Stimulated activated CD8-positive, alpha-beta memory T cell treated with anti-CD3 and anti-CD28 coated beads, Interleukin-15, amount 100 ng/mL, for 4 hours (primary cell): ENCODE measurements around the gene MRGPRD.

Experiments used
- DNase-seq, 2 donors: peaks; one replicate each; pipeline ENCODE4 v3.0.0-alpha.2; 2020; ENCODE audit warnings: low read depth in 2 of 2

The MRGPRD gene

DNA sequence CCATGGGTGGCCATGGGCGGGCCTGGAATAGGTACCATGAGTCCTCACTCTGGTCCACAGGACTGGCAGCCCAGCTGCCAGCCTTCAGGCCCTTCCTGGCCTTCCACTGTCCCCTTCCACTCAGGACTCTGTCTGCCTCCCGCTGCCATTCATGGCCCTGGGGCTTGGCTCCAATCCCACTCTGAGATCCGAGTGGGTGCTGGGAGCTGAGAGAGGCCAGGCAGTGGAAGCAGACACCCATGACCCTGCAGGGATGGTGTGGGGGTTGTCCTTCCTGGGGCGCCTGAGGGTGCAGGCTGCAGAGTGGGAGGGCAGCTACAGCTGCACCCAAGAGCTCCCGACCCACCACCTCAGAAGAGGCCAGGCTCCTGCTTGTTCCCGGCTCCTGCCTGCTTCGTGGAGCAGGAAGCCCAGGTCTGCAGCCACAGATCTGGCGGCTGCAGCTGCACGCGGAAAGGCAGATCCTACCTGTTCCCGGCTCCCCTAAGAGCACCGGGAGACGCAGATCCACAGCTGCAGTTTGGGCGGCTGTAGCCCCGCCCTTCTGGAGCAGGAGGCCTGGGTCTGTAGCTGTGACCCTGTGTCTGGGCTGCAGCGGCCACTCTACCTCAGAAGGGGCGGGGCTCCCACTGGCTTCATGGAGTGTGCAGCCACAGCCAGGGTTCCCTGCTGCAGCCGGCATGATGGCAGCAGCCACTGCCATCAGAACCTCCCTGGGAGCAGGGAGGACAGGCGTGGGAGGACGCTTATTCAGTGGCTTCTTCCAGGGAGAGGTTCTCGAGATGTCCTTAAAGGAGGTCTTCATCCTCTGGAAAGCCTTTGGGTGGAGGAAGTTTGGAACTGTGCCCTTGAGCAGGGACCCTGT is 49.6 kb downstream of the MRGPRD start:
- DNase-seq: no peak
